GM19395 (cell line): ENCODE results near the gene PTPN4.
"Not testable (repeated sequence)": the region's sequence is repeated elsewhere in the genome, so short reads cannot be mapped to it uniquely, and the experiment has no call there.

Experiments
- ATAC-seq: cut with Tn5 transposase; IDR thresholded peaks from one replicate; pipeline ENCODE4 v1.9.1; 2021; ENCODE audit warnings: mild to moderate bottlenecking, moderate library complexity; ENCODE audit not compliant: unreplicated experiment

The PTPN4 gene

GRCh38 chr2:119764832-119765231 lies 5.1 kb downstream of the PTPN4 start:
- no peak for ATAC-seq

- no peak for ATAC-seq
Observed at GRCh38 chr2:119765433-119766002, 5.8 kb downstream of the PTPN4 start.

GRCh38 chr2:119766944-119767343 lies 7.2 kb downstream of the PTPN4 start:
- ATAC-seq: no peak

- ATAC-seq: no peak
Observed at GRCh38 chr2:119768742-119769141, 9.0 kb downstream of the PTPN4 start.

GRCh38 chr2:119769645-119770044 lies 9.9 kb downstream of the PTPN4 start:
- ATAC-seq: no peak

- no peak for ATAC-seq
Observed at GRCh38 chr2:119771331-119771730, 11.6 kb downstream of the PTPN4 start.

GRCh38 chr2:119772128-119772527 lies 12.4 kb downstream of the PTPN4 start:
- no peak for ATAC-seq

- ATAC-seq: no peak
Observed at GRCh38 chr2:119772767-119773166, 13.0 kb downstream of the PTPN4 start.

GRCh38 chr2:119774026-119774425 lies 14.3 kb downstream of the PTPN4 start:
- no peak for ATAC-seq

- ATAC-seq: no peak
Observed at GRCh38 chr2:119775102-119775501, 15.4 kb downstream of the PTPN4 start.

- ATAC-seq: no peak
Observed at GRCh38 chr2:119782308-119783027, 22.7 kb downstream of the PTPN4 start.

GRCh38 chr2:119784876-119785275 lies 25.2 kb downstream of the PTPN4 start:
- ATAC-seq: no peak

- no peak for ATAC-seq
Observed at GRCh38 chr2:119786295-119786694, 26.6 kb downstream of the PTPN4 start.

GRCh38 chr2:119788752-119789151 lies 29.0 kb downstream of the PTPN4 start:
- ATAC-seq: no peak

GRCh38 chr2:119790466-119790865 lies 30.7 kb downstream of the PTPN4 start:
- no peak for ATAC-seq

- ATAC-seq: no peak
Observed at GRCh38 chr2:119792907-119793312, 33.2 kb downstream of the PTPN4 start.

- no peak for ATAC-seq
Observed at GRCh38 chr2:119794237-119794636, 34.5 kb downstream of the PTPN4 start.

- ATAC-seq: no peak
Observed at GRCh38 chr2:119795309-119796303, 35.9 kb downstream of the PTPN4 start.

- no peak for ATAC-seq
Observed at GRCh38 chr2:119800376-119800902, 40.7 kb downstream of the PTPN4 start.

GRCh38 chr2:119801040-119801439 lies 41.3 kb downstream of the PTPN4 start:
- ATAC-seq: no peak

GRCh38 chr2:119801989-119802388 lies 42.3 kb downstream of the PTPN4 start:
- ATAC-seq: not testable (repeated sequence)
